Peyer's patch (tissue), 4 donors: ENCODE measurements around the gene SPRY4. TPM values are rescaled to one million over a fixed set of nuclear protein-coding genes. Genes with fewer than 3 reads are reported as not detected.

Experiments
- DNase-seq, 3 donors: peaks; one replicate each; pipeline ENCODE4 v3.0.0-alpha.2; 2017 to 2019
- H3K27ac ChIP-seq, 4 donors: fragments of 200-600 bp; sonication (generic); one replicate each; pipeline ENCODE4 v1.5.1; 2016 to 2019
- H3K27me3 ChIP-seq, 2 donors: fragments of 200-600 bp; sonication (generic); one replicate each; pipeline ENCODE4 v1.5.1; 2019
- H3K36me3 ChIP-seq, 3 donors: fragments of 200-600 bp; sonication (generic); one replicate each; pipeline ENCODE4 v1.5.1; 2016 to 2019
- H3K4me1 ChIP-seq, 4 donors: fragments of 200-600 bp; sonication (generic); one replicate each; pipeline ENCODE4 v1.5.1; 2016 to 2019
- H3K4me3 ChIP-seq, 4 donors: fragments of 200-600 bp; sonication (generic); 1 replicate in 3 of 4; 2 replicates in 1 of 4; pipeline ENCODE4 v1.5.1; 2016 to 2019; ENCODE audit warnings: mild to moderate bottlenecking in 1 of 4
- H3K9me3 ChIP-seq, 4 donors: fragments of 200-600 bp; sonication (generic); one replicate each; pipeline ENCODE4 v1.5.1; 2016 to 2019; ENCODE audit warnings: mild to moderate bottlenecking in 1 of 4
- POLR2A ChIP-seq, 2 donors: fragments of 450-650 bp; IDR thresholded peaks; one replicate each; pipeline ENCODE4 v1.5.1; 2017; ENCODE audit warnings: antibody characterized with exemption in 2 of 2, mild to moderate bottlenecking in 2 of 2, moderate library complexity in 2 of 2
- total RNA-seq, 4 donors: library from RNA; depleted of rRNA; stranded (reverse); fragments of >200 nt; gene quantifications; one replicate each; pipeline ENCODE4 v1.1.0, GENCODE V29; 2016
- TF ChIP-seq, protein P1 (sequence below), 6 experiments: fragments of 450-650 bp in 4 of 6; fragments of 200-600 bp in 2 of 6; sonication (generic) in 1 of 6; IDR thresholded peaks; one replicate each; pipeline ENCODE4 v1.5.1; 2017 to 2019; ENCODE audit warnings: antibody characterized with exemption in 6 of 6, mild to moderate bottlenecking in 3 of 6, moderate library complexity in 1 of 6

The SPRY4 gene
- total RNA-seq, 4 donors from 2014 or later: 17.5 to 43.3 (median 31.5) TPM

DNA sequence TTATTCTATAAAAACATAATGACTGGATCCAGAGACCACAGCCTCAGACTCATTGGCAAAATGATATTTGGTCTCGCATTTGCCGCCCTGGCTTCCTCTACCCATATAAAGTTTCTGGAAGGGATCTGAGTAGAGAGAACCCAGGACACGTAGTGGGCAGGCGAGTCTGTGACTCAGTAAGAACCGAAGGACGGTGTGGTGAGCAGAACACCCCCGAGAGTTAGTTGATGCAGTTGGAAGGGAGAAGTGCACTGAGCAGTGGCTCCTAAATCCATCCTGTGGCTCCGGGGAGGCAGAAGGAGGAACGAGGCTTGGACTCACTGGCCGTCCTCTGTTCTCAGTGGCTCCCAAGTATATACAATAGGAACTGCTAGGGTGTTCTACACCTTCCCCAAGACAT, 11.5 kb downstream of the SPRY4 start:
- Histone ChIP-seq H3K4me1 (peaks cover 0 to 19% (median 0%) of the 10 kb centered on the region in 4 donors), H3K27ac (no peak overlapping the region), H3K36me3 (peaks cover 0 to 26% (median 0%) of the 10 kb centered on the region in 3 donors), H3K4me3 (no peak overlapping the region), H3K27me3 (no peaks in the 10 kb centered on the region), H3K9me3 (no peaks in the 10 kb centered on the region)
- no peak for DNase-seq
- TF ChIP-seq POLR2A (IDR thresholded peaks at IDR 0.05): no peak
- TF ChIP-seq, protein P1, sequence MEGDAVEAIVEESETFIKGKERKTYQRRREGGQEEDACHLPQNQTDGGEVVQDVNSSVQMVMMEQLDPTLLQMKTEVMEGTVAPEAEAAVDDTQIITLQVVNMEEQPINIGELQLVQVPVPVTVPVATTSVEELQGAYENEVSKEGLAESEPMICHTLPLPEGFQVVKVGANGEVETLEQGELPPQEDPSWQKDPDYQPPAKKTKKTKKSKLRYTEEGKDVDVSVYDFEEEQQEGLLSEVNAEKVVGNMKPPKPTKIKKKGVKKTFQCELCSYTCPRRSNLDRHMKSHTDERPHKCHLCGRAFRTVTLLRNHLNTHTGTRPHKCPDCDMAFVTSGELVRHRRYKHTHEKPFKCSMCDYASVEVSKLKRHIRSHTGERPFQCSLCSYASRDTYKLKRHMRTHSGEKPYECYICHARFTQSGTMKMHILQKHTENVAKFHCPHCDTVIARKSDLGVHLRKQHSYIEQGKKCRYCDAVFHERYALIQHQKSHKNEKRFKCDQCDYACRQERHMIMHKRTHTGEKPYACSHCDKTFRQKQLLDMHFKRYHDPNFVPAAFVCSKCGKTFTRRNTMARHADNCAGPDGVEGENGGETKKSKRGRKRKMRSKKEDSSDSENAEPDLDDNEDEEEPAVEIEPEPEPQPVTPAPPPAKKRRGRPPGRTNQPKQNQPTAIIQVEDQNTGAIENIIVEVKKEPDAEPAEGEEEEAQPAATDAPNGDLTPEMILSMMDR (IDR thresholded peaks at IDR 0.05): no peak

DNA sequence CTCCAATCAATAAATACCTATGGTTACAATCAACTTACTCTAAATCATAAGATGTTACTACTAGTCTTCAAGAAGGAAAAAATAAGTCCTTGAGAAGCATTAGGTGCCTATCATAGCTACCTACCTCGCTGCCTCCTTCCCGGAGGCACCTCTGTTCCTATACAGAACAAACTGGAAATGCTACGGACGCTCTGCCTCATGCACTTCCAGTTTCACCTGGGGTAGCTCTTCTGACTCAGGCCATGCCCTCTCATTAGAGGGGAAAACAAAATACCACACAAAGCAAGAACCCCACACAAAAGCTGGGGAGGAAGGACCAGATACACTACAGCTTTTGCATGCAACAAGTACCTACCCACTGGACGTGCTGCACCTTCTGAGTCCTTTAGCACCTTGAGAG, 12.4 kb downstream of the SPRY4 start:
- no peak for TF ChIP-seq POLR2A (IDR thresholded peaks at IDR 0.05)
- TF ChIP-seq, protein P1 (IDR thresholded peaks at IDR 0.05): no peak
- H3K9me3 ChIP-seq: no peaks in the 10 kb centered on the region
- H3K4me1 ChIP-seq: peaks cover 0 to 18% (median 0%) of the 10 kb centered on the region in 4 donors
- peaks cover 0 to 26% (median 0%) of the 10 kb centered on the region in 3 donors for H3K36me3 ChIP-seq
- no peak overlapping the region for H3K4me3 ChIP-seq
- no peaks in the 10 kb centered on the region for H3K27me3 ChIP-seq
- DNase-seq: no peak
- H3K27ac ChIP-seq: no peak overlapping the region

DNA sequence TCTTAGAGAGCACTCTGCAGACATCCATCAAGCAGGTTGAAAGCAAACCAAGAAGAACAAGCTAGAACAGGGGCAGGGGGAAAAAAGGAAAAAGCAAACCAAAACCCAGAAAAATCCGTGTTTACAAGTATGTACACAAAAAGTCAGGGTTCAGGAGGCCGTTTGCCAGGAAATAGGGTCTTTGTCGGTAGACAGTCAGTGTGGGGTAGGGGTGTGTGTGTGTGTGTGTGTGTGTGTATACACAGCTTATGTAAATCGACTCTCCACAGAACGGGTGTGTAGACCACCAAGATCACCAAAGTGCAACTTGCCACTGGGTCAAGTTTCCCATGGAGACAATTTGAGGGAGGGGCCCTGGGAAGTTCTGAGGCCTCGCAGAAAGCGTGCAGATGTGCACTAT, 13.1 kb downstream of the SPRY4 start:
- TF ChIP-seq POLR2A (IDR thresholded peaks at IDR 0.05): no peak
- TF ChIP-seq, protein P1 (IDR thresholded peaks at IDR 0.05): no peak
- H3K27ac ChIP-seq: no peak overlapping the region
- no peak for DNase-seq
- no peaks in the 10 kb centered on the region for H3K9me3 ChIP-seq
- peaks cover 0 to 17% (median 0%) of the 10 kb centered on the region in 4 donors for H3K4me1 ChIP-seq
- H3K4me3 ChIP-seq: no peak overlapping the region
- H3K36me3 ChIP-seq: peaks cover 0 to 26% (median 0%) of the 10 kb centered on the region in 3 donors
- H3K27me3 ChIP-seq: no peaks in the 10 kb centered on the region

DNA sequence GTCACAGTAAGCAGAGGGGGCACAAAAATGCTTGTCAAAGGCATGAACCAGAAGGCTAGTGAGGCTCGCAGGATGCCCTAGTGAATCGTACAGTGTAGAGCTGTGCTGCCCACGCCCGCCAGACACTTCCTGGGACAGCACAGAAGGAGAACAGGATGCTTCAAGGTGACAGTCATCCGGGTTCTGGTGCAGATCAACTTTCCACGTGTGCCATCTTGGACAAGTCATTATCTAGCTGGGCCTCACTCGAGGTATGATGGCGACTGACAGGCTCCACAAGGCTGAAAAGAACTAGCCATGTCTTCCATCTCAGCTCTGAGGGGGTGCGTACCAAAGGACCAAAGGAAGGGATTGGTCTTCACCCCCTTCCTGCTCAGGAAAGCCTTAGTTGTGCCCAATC, 14.0 kb downstream of the SPRY4 start:
- no peaks in the 10 kb centered on the region for H3K9me3 ChIP-seq
- no peaks in the 10 kb centered on the region for H3K27me3 ChIP-seq
- H3K27ac ChIP-seq: no peak overlapping the region
- no peak for DNase-seq
- H3K4me3 ChIP-seq: no peak overlapping the region
- H3K4me1 ChIP-seq: peaks cover 0 to 11% (median 0%) of the 10 kb centered on the region in 4 donors
- H3K36me3 ChIP-seq: peaks cover 0 to 26% (median 0%) of the 10 kb centered on the region in 3 donors
- no peak for TF ChIP-seq POLR2A (IDR thresholded peaks at IDR 0.05)
- TF ChIP-seq, protein P1 (IDR thresholded peaks at IDR 0.05): no peak

DNA sequence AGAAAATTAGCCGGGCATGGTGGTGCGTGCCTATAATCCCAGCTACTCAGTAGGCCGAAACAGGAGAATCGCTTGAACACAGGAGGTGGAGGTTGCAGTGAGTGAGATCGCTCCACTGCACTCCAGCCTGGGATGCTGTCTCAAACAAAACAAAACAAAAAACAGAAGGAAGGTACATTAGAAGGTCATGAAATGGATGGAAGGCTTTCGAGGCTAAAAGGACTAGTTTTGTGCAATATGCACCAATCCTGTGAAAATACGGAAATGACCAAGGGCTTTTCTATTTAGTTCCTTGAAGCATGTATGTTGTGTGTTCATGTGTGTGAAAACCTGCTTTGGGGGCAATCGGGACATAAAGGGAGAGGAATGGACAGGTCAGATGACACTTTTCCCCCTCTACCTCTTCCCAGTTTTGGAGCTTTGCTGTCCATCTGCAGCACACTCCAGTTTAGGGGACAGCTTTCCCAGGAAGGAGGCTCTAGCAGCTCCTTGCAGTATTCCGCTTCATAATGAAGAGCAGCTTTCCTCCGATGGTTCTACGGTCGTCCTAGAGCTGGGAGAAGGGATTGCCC, 15.0 kb downstream of the SPRY4 start:
- Histone ChIP-seq H3K36me3 (peaks cover 0 to 26% (median 0%) of the 10 kb centered on the region in 3 donors), H3K27ac (no peak overlapping the region), H3K27me3 (no peaks in the 10 kb centered on the region), H3K9me3 (no peaks in the 10 kb centered on the region), H3K4me1 (peaks cover 0 to 10% (median 0%) of the 10 kb centered on the region in 4 donors), H3K4me3 (no peak overlapping the region)
- TF ChIP-seq, protein P1 (IDR thresholded peaks at IDR 0.05): no peak
- TF ChIP-seq POLR2A (IDR thresholded peaks at IDR 0.05): no peak
- DNase-seq: no peak
